Hematopoietic multipotent progenitor cell (in vitro differentiated cells): ENCODE data around the gene HIVEP2. TPM values are rescaled to one million over a fixed set of nuclear protein-coding genes. Genes with fewer than 3 reads are reported as not detected.

Experiments used
- DNase-seq, 3 donors: peaks; one replicate each; pipeline ENCODE4 v3.0.0-alpha.2; 2011 to 2015; ENCODE audit warnings: low read depth in 2 of 3, low spot score in 2 of 3
- total RNA-seq: library from RNA; depleted of rRNA; stranded (reverse); fragments of >200 nt; gene quantifications from one replicate; pipeline ENCODE4 v1.2.3, GENCODE V29; 2012

Gene HIVEP2
- total RNA-seq, 1 donor, result 12.4 TPM

- DNase-seq, result no peak
Observed at GRCh38 chr6:142868917-142869316, 76.1 kb downstream of the HIVEP2 start.

GRCh38 chr6:142867988-142868812 is 76.8 kb downstream of the HIVEP2 start:
- DNase-seq, result peak in 1 of 3 donors; percentile 55

- DNase-seq, result no peak
Observed at GRCh38 chr6:142867355-142867801, 77.6 kb downstream of the HIVEP2 start.

- DNase-seq, result no peak
Observed at GRCh38 chr6:142863981-142864380, 81.0 kb downstream of the HIVEP2 start.

- DNase-seq, result no peak
Observed at GRCh38 chr6:142861711-142862110, 83.3 kb downstream of the HIVEP2 start.

GRCh38 chr6:142860498-142860897 is 84.5 kb downstream of the HIVEP2 start:
- no peak for DNase-seq

- DNase-seq, result peak in 1 of 3 donors; percentile 32
Observed at GRCh38 chr6:142857796-142858555, 87.0 kb downstream of the HIVEP2 start.

GRCh38 chr6:142857233-142857761 is 87.7 kb downstream of the HIVEP2 start:
- peak in 1 of 3 donors; percentile 33 for DNase-seq

GRCh38 chr6:142856624-142857232 is 88.2 kb downstream of the HIVEP2 start:
- DNase-seq, result no peak

- DNase-seq, result no peak
Observed at GRCh38 chr6:142855893-142856623, 88.9 kb downstream of the HIVEP2 start.

- no peak for DNase-seq
Observed at GRCh38 chr6:142854589-142855488, 90.1 kb downstream of the HIVEP2 start.

GRCh38 chr6:142853244-142854180 is 91.5 kb downstream of the HIVEP2 start:
- DNase-seq, result no peak

- DNase-seq, result no peak
Observed at GRCh38 chr6:142851601-142852000, 93.4 kb downstream of the HIVEP2 start.

- no peak for DNase-seq
Observed at GRCh38 chr6:142850679-142851423, 94.1 kb downstream of the HIVEP2 start.

- no peak for DNase-seq
Observed at GRCh38 chr6:142848976-142849375, 96.0 kb downstream of the HIVEP2 start.

GRCh38 chr6:142848156-142848555 is 96.8 kb downstream of the HIVEP2 start:
- no peak for DNase-seq

- no peak for DNase-seq
Observed at GRCh38 chr6:142846883-142847287, 98.1 kb downstream of the HIVEP2 start.

GRCh38 chr6:142846459-142846831 is 98.5 kb downstream of the HIVEP2 start:
- no peak for DNase-seq
